G401.6 (cell line): Measurements from ENCODE around the gene CASP10.

Source experiments
- FAIRE-seq: peaks from 2 replicates; lab custom pipeline; 2012; peaks lifted over from hg19 to GRCh38; lab: Jason Lieb, UNC

The CASP10 gene

GRCh38 chr2:201260302-201260800, 77.4 kb downstream of the CASP10 start, which contains the start of gene CASP8:
Gene CASP8, plus strand, starts transcription at chr2:201260536. Its CDS starts 5,951 bp downstream, at chr2:201266487.
- FAIRE-seq, result no peak

- no peak for FAIRE-seq
Observed at GRCh38 chr2:201261471-201261870, 78.5 kb downstream of the CASP10 start.

GRCh38 chr2:201261906-201262305, 79.0 kb downstream of the CASP10 start:
- no peak for FAIRE-seq

DNA sequence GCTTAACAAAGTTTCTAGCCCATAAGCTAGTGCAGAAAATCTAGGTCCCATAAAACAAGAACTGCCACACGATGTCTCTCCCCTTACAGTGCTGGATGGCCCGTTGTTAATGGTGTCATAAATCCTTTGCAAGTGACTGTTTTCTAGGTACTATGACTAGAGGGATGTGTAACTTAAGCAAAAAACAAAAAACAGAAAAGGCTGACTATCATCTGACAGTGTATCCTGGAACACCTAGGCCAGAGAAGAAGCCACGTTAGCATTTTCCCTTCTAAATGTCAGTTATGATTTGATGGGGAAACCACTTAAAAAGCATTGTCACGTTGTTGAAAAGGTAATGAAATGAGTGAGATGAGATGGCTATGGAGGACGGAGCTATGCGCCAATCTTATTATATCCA, 79.8 kb downstream of the CASP10 start:
- FAIRE-seq, result no peak

- no peak for FAIRE-seq
Observed at GRCh38 chr2:201263779-201264178, 80.8 kb downstream of the CASP10 start.

- no peak for FAIRE-seq
Observed at GRCh38 chr2:201264472-201265173, 81.7 kb downstream of the CASP10 start.

GRCh38 chr2:201266629-201267028, 83.7 kb downstream of the CASP10 start:
- FAIRE-seq, result no peak

- no peak for FAIRE-seq
Observed at GRCh38 chr2:201267278-201268030, 84.5 kb downstream of the CASP10 start.

DNA sequence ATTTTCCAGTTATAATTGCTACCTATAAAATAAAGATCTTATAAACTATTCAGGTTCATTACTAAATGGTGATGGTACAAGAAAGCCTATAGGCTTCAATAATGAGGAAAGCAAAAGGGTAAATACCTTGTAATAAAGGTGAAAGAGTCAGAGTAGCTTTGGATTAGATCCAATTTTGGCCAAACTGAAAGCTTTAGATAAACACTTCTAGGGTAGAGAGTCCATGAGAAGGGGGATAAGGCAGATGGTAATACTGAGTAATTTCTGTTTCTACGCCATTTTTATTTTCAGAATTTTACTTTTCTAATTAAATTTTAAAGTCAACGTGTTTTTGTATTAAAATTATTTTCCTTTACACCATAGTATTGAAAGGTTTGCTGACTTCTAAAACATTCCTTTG, 86.8 kb downstream of the CASP10 start:
- FAIRE-seq, result no peak

- FAIRE-seq, result no peak
Observed at GRCh38 chr2:201270293-201271001, 87.5 kb downstream of the CASP10 start.

- no peak for FAIRE-seq
Observed at GRCh38 chr2:201271917-201272316, 89.0 kb downstream of the CASP10 start.

GRCh38 chr2:201273330-201273983, 90.5 kb downstream of the CASP10 start:
- no peak for FAIRE-seq

GRCh38 chr2:201275069-201275468, 92.1 kb downstream of the CASP10 start:
- FAIRE-seq, result no peak

DNA sequence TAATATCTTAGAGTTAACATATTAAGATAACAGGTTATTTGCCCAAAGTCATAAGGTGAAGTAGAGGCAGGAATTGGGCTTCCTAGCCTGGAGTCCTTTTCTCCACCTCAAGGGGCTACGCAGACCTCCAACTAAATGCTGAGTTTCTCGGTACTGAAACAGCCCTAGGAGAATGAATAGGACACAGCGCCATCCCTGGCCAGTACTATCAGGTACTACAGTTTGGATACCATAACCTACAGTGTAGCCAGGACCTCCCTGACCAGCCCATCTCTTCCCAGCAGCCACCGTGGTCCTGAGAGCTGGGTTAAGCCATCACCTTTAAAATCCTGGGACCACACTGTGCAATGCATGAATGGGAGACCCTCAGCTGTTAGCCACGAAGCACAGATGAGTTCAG, 93.0 kb downstream of the CASP10 start:
- FAIRE-seq, result no peak

- FAIRE-seq, result no peak
Observed at GRCh38 chr2:201276511-201276910, 93.6 kb downstream of the CASP10 start.
